Germinal center (tissue), 1 donor: ENCODE data around the gene KCNIP4.

ENCODE experiments used
- DNase-seq: peaks from one replicate; pipeline ENCODE4 v3.0.0; 2012; ENCODE audit warnings: mixed read lengths, low spot score

Gene KCNIP4

DNA sequence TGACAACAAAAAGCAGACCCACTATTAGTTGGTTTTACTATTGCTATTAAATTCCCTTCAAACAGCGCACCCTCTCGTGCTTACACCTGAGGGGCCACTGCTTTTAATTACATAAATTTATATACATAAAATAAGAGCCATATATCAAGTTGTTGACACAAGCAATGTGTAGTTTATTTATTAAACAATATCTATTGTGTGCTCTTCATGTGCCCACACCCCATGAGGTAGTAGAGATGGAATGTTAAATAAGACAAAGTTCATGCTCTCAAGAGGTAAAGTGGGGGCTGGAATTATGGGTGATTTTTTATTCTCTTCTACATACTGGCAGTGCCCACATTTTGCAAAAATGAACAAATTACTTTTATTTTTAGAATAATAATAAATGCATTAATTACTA lies 47.3 kb downstream of the KCNIP4 start:
- no peak for DNase-seq

DNA sequence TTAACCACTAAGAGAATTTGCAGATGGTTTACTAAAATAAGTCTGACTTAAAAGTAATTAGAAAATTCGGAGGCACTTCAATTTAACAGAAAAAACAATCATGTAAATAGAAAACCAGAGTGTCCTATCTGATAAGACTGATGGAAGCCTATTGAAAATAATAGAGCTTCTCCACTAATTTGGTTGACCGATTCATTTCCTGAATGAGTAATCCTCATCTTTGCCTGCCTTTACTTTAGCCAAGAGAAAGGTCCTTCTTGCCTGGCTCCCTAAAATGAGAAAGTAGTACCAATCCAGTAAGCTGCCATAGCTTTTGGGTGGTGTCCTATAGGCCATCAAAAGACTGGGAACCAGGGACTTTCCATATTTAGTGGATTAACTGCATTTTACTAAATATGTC lies 48.4 kb downstream of the KCNIP4 start:
- DNase-seq, result no peak

DNA sequence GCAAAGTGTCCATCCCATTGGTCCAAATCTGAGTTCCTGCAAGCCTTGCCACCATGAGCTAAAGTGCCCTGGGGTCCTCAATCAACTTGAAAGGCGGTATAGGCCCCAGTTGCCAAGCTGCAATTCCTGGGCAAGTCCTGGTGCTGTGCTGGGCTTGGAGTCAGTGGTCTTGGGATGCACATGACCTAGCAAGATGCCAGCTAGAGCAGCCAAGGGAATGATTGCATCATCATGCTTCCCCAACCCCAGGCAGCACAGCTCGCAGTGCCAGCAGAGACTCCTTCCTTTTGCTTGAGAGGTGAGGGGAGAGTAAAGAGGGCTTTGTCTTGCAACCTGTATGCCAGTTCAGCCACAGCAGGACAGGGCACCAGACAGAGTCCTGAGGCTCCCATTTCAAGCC lies 50.5 kb downstream of the KCNIP4 start:
- no peak for DNase-seq

DNA sequence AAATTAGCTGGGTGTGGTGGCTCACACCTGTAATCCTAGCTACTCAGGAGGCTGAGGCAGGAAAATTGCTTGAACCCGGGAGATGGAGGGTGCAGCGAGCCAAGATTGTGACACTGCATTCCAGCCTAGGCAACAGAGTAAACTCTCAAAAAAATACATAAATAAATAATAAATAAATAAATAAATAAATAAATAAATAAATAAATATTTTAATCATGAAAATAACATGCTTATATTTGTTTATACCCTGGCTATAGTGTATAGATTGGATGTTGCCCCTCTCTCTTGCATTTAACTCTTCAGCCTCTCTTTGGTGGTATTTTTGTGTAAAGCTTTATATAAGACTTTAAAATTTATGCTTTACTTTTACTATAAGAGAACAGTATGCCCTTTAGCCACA lies 51.8 kb downstream of the KCNIP4 start:
- DNase-seq, result no peak

DNA sequence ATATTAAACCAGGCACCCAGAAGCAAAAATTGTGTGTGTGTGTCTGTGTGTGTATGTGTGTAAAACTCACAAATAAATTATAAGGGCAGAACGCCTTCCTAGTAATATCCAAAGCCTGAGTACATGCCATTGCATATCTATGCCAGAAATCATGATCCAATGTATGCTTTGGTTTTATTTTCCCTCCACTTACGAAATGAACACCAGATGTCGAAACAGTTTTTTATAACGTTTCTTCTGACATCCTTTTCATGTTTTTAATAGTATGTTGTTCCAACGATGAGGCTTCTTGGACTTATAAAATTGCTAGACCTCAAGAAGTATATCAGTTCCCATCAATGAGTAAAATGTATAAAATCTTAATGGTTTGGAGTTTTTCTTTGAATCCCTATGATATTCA lies 55.4 kb downstream of the KCNIP4 start:
- no peak for DNase-seq

DNA sequence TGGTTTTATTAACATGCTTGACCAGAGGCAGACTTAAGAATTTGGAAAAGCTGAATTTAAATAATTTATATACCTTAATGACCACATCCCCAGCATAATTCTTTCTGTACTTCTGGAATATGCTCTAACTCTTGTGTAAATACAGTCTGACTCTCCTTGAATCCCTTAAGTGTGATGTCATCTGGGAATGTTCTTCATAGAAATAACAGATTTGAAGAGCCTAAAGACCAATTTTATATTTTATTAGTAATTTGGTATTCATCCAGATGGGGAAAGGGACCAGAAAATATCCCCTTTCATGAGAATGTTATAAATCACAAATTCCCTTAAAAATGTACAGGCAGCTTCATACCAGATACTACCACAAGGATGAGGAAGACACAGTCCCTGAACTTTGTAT lies 58.3 kb downstream of the KCNIP4 start:
- no peak for DNase-seq

DNA sequence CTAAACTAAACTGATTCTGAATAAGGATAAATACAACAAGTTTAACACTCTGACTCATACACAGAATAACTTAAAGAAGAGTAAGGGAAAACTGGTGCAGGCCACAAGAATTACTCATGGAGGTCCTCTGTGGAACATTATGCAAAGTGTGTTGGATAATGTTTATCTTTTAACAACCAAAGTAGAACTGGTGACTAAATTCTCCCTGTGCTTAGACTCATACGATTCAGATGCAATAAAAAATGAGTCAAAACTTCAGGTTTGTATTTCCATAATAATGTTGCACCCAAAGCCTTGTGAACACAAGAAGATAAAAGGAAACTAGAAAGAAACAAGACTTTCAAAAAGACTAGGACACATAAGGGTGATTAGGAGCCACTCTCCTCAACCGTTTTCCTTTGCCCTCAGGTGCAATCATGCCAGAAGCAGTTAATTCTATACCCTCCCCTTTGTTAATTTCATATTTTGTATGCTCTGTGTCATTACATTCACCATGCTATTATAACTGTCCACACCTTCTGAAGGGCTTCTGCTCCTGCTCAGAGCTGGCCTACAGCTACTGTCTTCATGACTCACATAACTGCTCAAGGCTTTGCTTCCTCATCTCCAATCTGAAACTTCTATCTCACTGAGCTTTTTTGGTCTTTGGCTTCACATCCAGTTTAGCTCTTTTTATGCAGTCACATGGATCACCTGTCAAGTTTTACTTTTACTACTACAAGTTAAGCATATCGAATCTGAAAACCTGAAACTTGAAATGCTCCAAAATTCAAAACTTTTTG lies 60.2 kb downstream of the KCNIP4 start:
- no peak for DNase-seq

DNA sequence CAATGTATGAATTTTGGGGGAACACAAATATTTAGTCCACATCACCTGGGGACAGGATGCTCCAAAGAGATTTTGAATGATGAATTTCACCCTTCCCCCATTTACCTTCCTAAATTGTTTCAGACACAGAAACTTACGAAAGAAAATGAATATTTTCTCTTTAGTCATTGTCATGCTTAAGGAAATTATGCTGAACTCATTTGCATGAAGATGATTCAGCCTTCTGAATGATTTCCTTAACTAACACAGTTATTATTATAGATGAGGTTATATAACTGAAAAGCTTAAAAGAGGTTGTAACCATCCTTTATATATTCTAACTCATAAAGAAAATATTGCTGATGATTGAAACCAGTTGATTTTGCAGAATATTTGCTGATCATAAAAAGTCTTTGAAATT lies 61.1 kb downstream of the KCNIP4 start:
- no peak for DNase-seq

DNA sequence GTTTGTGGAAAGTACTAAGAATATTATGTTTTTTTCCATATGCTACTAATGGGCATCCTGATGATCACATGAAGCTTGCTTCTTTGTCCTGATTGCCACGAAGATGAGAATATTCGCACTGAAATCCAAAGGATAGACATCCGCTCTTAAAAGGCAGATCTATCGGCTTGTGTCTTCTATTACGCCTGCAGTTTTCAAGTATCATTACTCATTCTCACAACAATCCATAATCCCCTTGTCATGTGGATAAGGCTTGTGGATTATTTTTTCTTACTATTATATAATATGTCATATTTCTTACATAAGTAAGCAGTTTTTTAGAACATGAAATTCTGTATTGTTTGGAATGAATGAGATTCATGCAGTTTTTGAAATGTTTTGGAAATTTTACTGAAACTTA lies 62.8 kb downstream of the KCNIP4 start:
- DNase-seq, result no peak

DNA sequence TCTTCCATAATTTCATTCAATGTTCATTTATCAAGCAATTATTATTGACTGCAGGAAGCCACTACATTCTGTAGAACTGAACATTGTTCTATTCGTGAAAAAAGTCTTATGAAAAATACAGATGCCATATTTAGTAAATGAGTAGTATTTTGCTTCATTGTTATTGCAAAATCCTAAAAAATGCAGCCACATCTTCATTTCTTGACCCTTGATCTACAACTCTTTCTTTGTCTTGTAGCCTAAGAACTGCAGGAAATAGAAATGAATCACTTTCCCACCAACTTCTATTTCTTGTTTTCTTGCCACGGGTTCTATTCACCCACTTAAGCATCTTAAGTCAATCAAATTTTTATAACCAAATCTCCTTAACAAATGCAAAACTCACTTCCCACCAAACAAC lies 63.3 kb downstream of the KCNIP4 start:
- DNase-seq, result no peak

DNA sequence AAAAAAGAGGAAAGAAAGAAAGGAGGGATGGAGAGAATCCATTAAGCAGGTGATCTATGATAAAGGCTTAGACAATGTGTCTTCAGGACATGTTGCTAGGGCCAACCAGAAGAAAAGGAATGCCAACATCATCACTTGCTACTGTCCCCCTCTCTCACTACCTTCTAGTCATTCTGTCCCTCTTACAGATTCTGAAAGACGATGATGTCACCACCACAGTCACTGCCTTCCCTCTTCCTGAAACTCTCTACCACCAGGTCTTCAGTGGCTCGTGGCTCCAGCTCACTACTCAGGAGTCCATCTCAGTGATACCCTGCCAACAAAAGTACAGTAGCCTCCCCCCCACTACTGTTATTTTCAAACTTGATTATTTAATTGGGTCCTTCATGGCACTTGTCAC lies 64.0 kb downstream of the KCNIP4 start:
- DNase-seq, result no peak

DNA sequence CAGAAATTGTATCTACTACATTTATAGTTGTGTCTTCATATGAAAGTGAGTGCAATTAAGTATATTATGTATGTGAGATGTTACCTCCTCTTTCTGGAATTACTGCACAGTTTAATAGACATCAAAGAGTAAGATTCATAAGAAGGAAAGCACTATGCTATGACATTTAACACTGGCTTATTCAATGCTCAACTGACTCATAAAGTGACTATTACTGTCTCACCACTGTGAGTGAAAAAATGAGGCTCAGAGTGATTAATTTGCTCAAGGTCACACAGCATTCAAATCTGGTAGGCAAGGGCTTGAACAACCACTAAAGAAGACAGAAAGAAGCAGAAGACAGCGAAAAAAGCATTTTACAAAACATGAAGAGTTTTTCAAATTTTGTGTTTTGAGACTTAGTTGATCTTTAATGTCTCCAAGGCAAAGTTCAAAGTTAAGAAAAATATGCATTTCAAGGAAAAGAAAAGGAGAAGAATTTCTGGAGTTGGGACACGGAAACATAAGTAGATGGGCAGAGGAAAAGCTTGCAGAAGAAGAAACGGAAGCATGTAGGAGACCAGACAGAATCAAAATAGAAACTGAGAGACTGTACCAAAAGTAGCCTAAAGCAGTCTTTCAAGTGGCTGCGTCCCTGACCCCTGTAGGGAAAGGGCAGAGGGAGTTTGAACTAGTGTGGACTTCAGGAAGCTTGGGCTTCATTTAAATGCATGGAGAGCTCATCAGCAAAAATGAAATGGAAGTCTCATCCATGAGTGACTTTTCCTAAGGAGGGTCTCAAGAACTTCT lies 66.3 kb downstream of the KCNIP4 start:
- DNase-seq, result no peak

DNA sequence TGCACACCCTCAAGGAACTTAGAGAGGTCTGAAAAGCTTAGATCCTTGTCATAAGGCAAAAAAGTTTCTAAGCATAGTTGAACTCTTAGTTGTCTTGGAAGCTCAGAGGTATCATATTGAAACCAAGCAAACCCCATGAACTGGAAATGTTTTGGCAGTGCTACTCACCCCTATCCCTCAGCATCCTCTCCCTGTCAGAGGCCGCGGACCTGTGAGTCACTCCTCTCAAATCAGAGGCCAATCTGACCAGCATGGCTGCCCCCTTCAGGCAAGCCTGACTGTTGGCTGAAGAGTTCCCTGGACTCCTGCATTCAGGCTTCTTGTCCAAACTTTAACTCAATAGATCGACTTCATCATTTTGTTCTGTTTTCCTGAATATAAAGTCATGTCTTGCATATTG lies 69.4 kb downstream of the KCNIP4 start:
- no peak for DNase-seq

DNA sequence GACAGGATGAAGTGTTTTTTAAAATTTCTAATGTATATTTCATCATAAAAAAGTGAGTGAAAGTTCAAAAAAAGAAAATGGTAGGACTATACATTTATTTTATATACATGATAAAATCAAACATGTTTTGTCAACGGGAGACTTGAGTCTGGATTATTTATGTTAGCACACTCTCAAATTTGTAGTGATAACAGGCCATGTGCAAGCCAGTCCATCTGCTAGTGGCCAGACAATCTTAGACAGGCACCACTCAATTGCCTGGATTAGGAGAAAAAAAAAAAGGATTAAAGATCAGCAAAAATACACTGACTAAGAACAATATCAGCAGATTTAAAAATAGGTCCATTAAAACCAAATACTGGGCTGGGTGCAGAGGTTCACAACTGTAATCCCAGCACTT lies 71.9 kb downstream of the KCNIP4 start:
- no peak for DNase-seq

DNA sequence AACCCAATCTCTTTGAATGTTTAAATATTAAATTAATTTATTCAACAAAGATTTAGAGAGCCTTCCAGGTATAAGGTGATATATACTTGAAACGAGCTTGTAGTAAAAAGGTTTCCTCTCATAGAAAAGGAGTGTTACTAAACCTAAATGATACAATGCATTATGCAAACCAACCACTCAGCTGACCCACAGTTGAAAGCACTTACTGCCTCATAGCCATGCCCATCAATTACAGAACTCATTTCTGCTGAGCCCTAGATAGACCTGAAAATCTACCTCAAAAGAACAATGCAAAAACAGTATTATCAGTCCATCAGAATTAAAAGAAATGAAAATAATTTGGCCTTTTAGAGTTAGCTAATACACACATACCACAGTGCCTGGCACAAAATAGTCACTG lies 75.4 kb downstream of the KCNIP4 start:
- DNase-seq, result no peak

DNA sequence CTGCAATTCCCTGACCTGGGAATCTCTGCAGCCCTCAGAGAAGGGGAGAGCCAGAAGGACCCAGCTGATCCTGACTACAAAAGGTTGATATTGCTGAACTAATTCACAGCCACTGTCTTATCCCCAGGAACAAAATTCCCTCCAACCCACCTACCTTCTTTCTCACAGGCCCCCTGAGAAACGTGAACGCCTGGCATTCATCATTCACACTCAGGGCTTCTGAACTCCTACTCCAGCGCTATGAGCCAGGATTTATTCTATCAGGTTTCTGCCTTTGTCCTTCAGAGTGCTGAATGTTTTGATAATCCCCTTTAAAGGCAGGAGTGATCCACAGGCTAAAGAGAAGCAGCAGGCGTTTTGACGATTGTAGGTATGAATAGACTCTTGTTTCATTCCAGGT lies 76.5 kb downstream of the KCNIP4 start:
- DNase-seq, result no peak

DNA sequence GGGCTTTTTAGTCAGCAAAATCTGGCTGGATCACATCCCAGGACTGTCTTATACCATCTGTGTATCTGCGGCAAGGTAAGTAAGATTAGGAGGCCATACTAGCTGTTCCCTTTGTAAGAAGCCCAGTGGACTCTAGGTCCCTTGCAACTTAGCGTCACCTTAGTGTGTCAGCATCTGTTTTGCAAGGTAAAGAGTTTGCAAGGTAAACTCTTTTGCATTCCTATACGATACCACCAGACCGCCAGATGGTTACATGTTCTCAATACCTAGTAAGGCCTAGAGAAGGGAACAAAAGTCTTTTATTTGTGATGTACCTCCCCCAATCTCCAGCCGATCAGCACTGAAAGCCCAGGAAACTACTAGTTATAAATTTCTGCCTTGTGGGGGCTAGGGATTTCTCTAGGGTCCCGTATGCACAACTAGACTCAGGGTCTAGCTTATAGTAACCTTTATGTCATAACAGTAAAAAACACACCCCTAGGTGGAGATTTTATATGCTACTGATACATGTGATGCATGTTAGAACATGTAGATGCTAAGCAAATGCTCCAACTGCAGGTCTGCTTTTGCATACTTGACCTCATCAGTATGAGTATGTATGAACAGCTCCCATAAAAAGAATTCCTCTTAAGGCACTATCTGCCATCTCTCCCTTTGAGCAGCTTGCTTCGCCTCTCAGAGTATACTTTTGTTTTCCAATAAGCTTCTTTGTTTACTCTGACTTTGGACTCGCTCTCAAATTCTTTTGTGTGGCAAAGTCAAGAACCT lies 78.4 kb downstream of the KCNIP4 start:
- no peak for DNase-seq

DNA sequence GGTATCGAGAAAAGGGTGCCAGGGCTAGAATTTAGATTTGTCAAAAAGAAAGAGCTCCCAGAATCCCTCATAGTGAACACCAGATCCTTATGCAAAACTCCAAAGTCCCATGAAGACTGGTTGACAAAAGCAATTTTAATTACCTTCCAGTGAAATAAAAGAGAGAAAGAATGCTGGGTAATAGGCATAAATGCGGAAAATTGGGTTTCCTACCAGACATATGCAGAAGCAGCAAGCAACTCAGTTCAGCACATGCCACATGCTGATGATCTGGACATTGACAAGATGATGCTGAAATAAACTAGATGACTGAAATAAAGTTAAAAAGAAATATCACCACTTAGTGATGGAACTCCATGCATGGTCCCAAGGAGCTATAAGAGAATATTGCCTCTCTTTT lies 83.9 kb downstream of the KCNIP4 start:
- DNase-seq, result no peak

DNA sequence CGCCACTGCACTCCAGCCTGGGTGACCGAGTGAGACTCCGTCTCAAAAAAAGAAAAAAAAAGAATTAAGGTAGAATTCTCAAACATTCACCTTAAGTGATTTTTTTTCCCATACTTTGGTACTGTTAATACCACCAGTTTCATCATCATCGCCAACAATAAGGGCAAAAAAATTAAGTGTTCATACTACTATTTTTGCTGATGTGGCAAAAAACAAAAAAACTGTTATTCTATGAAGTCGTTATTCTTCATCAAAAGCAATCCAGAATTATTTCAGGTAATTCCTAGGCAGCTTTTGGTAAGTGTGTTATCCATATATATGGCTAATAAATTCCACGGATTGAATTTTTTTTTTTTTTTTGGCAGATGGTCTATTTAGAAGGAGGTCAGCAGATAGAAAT lies 85.7 kb downstream of the KCNIP4 start:
- DNase-seq, result no peak

DNA sequence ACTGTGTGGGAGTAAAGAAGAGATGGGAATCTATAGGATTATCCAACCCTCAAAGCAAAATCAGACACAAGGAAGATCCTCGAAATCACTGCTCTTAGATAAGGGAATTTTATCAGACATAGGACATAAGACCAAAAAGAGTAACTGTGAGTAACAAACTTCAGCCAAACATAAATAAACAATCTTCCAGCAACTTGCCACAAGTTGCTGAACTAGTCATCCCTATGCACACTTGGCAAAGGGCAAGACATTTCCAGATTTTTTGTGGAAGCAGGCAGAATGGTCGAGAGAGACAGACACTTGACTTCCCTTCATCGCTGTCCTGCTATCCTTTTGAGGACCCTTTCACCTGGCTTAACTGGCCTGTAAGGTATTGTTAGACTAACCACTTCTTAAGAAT lies 89.6 kb downstream of the KCNIP4 start:
- no peak for DNase-seq

DNA sequence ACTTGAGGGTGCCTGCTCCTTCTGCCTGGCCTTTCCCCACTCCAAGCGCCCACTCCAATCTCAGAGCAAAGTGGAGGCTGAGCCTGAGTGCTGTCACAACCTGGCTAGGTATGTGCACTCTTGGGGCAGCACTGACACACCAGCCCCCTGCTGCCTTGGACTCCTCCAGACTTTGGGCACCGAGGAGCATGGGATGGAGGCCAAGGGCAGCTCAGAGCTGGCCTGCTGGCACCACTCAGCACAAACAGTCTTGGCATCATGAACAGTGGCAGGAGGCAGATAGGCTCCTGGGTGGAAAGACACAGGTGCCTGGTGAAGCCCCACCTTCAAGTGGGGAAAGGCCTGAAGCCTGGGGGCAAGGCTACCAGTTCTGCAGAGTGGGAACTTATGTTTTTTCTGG lies 91.8 kb downstream of the KCNIP4 start:
- DNase-seq, result no peak

DNA sequence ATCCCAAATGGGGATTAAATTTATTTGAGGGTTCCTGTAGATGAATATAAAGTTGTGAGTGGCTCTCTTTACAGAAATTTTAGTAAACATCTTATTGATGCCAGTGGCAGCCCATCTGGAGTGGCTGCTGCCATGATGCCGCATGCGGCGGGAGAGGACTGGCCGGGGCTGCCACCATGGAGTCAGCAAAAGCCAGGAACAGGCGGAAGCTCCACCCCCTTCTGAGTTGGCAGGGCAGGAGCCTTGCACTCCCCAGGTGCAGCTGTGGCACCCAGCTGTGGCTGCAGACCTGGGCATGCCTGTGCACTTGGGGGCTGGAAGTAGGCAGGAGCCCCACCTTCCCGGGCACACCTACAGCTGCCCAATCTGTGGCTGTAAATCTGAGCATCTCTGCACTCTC lies 92.3 kb downstream of the KCNIP4 start:
- DNase-seq, result no peak

DNA sequence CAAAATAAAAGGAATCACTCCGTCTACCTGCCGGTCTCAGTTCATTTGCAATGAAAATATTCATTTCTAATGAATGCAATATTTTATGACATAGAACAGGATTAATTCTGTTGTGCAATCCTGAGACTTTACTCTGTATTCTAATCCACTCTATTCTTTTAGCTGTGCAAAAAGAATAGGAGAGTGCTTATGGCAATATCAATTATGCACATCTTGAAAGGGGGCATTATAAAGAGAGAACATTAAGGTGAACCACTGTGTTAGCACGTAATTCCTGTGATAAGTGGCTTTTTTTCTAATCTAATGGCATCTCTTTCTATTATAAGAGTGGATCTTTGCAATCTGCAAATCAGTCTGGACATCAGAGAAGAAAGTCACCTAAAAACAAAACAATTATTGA lies 99.5 kb downstream of the KCNIP4 start:
- DNase-seq, result no peak
